ENCODE results near the gene FAM89A.
A peak's percentile ranks its signal among the peaks of the same experiment; 100 is the strongest.

Gene FAM89A

DNA sequence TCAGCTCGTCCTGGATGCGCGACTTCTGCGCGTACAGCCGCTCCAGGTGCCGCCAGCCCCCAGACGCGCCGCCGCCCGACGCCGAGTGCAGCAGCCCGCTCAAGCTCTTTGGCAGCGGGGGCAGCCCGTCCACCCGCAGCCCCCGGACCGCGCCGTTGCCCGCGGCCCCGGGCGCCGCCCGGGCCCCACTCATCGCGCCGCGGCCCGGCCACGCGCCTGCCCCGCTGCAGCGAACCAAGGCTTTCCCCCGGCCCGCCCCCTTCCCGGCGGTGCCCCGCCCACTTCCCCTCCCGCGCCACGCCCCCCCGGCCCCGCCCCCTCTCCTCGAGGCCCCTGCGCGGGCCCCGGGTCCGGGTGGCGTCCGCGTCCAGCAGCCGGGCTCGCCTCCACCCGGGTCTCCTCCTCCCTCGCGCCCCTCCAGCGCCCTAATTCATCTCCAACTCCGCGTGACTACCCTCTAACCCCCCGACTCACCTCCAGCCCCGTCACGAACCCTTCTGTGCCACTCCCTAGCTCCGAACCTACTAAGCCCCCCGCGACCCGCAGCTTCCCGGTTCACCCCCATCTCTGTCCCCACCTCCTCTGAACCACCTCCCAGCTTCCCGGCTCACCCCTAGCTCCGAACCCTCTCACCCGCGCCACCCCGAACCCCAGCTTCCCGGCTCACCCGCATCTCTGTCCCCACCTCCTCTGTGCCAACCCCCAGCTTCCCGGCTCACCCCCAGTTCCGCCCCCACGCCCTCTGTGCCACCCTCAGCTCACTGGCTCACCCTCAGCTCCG is at the start of gene FAM89A:
TSS of gene FAM89A (minus strand) at position 236 of the 781 bp plus-strand sequence. CDS start at position 193, 43 bp downstream.
- peak in 1 of 2 experiments; percentile 51 for DNase-seq

DNA sequence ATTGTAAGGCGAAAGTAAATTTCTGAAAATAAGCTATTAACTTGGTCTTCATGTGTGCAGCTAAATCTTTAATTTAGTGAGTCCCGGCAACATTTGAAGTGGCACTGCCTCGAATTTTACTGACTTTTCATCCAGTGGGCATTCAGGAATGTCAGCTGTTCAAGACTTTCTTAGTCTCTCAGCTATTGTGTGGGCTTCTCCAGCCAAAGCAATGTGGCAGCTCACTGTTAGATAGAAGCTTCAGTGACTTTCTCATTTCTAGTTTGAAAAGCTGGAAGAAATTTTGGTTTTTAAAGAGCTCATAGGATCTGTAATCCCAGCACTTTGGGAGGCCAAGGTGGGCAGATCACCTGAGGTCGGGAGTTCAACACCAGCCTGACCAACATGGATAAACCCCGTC is 44.3 kb upstream of the FAM89A start:
- no peak for DNase-seq

- DNase-seq: no peak
Observed at GRCh38 chr1:231079163-231079562, 39.1 kb upstream of the FAM89A start.

DNA sequence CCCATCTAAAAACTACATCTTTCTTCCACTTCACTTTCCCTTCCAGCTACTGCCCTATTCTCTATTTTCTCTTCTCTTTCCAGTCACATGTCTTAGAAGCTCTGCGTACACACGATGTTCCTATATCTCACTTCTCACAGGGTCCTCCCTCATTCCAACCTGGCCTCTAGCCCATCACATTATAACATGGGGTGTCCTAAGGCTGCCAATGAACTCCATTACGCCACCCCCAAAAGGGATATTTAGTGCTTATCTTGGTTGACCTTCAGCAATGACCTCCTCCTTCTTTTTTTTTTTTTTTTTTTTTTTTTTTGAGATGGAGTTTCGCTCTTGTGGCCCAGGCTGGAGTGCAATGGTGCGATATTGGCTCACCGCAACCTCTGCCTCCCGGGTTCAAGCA is 38.2 kb upstream of the FAM89A start:
- no peak for DNase-seq

- DNase-seq: no peak
Observed at GRCh38 chr1:231076802-231077201, 36.7 kb upstream of the FAM89A start.

DNA sequence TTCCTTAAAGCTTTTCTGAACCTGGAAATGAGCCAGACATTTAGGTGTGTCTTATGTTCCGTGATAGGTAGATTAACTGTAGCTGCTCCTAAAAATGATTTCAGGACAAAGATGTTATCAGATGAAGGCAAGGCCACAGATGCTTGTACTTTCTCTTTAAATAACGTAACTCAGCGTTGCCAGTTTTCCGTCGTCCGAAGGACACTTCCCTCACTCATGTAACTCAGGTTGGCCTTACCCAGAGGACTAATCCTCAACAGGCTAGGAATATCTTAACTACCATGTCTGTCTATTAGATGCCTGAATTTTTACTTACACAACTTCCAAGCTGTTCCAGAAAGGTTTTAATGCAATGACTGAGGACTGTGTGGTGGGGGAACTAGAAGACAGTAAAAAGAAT is 35.4 kb upstream of the FAM89A start:
- no peak for DNase-seq

DNA sequence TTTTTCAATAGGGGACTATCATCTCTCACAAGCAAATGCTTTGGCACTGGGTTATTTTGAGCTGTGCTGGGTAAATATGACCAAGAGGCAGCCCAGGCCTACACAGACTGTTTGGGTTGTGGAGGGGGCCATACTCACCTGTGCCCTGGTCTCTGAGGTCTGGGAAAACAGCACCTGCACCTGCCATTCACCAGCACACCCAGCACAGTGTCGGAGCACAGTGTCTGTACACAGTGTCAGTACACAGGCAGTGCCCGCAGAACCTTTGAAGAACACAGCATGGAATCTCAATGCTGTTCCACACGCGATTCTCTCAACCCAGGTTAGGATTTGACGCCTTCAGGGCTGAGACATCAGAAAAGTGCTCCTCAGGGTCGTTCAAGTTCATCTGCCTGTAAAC is 35.0 kb upstream of the FAM89A start:
- no peak for DNase-seq

GRCh38 chr1:231074046-231074445 is 34.0 kb upstream of the FAM89A start:
- DNase-seq: no peak

DNA sequence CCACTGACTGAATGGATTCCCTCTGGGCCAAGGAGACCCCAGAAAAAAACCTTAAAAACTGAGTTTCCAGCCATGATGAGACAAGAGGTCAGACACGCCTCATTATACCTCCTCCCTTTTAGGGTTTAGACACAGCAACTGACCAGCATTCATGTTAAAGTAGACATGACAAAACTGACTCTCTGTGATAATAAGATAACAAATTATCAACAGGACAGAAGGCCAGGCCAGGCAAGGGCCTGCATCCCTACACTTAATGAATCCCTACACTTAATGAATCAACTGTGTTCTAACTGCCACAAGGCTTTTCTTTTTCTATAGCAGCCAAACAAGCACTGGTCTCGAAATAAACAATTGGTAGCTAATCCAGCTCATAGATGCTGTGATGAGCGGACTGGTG is 33.3 kb upstream of the FAM89A start:
- no peak for DNase-seq

GRCh38 chr1:231072502-231073094 is 32.5 kb upstream of the FAM89A start:
- DNase-seq: no peak

DNA sequence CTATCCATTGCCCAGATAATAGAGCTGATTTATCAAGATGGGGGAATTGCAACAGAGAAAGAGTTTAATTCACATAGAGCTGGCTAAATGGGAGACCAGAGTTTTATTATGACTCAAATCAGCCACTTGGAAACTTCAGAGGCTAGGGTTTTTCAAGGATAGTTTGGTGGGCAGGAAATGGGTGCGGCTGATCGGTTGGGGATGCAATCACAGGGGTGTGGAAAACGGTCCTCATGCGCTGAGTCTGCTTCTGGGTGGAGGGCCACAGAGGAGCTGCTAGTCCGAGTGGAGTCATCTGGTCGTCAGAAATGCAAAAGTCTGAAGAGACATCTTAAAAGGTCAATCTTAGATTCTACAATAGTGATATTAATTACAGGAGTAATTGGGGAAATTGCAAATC is 32.0 kb upstream of the FAM89A start:
- no peak for DNase-seq

DNA sequence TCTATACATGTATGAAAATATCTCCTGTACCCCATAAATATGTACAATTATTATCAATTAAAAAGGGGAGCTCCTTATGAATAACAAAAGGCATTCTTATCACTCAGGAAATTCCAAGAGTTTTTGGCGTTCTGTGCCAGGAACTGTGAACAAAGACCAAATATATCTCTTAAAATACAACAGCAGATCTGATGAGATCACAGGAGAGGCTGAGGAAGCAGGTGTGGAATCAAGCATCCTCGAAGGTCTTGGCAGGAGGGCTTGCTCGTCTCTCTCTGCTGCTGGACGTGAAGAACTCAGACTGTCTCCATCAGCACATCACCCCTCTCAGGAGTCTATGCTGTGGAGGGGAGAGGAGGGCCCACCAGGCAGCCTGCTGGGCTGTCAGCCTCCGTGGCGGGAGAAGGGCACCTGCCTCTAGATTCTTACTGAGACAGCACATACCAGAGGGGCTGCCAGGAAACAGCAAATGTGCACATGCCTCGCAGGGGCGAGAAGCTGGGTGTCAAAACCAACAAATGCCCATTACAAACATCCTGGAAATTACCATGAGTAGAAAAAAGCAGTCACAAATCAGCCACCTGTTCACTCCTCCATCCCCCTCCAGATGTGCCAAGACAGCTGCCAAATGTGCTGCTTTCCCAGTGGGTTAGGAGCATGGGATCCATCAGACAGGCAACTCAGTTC is 30.8 kb upstream of the FAM89A start:
- DNase-seq: no peak

DNA sequence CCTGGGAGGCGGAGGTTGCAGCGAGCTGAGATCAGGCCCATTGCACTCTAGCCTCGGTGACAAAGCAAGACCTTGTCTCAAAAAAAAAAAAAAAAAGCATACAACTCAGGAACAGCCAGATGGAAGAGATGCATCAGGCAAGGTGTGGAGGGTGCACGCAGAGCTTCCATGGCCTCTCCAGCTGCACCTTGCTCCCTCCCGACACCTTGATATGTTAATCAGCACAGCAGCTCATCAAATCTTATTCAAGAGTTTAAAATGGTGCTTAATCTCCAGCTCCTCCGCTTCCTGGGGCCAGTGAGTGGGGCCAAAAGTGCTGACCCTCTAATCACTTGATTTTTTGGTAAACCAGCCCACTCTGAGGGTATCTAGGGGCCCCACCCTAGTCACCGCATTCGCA is 29.3 kb upstream of the FAM89A start:
- DNase-seq: no peak

DNA sequence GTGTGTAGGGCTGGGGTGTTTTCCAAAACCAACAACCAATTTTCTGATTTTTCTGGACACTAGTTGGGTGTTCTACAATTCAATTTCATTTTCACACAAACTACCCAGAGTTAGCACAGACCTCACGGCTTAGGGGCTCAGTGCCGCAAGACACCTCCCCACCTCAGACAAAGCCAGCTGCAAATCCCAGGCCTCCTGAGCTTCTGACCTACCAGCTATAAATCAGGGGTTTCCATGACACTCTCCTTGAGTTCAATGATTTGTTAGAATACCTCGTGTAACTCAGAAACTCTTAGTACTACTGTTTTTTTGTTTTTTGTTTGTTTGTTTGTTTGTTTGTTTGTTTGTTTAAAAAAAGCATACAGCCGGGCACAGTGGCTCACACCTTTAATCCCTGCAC is 28.7 kb upstream of the FAM89A start:
- no peak for DNase-seq

GRCh38 chr1:231065510-231066241 is 25.6 kb upstream of the FAM89A start:
- no peak for DNase-seq

DNA sequence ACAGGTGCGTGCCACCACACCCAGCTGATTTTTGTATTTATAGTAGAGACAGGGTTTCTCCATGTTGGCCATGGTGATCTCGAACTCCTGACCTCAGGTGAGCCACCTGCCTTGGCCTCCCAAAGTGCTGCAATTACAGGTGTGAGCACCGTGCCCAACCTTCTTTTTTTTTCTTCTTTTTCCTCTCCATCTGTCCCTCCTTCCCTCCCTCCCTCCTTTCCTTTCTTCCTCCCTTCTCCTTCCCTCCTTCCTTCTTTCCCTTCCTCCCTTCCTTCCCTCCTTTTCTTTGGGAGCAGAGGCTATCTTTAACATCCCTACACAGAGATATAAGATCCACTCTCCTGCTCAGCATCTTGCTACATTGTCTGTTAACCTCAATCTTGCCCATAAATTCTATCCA is 24.4 kb upstream of the FAM89A start:
- DNase-seq: no peak

GRCh38 chr1:231063331-231063730 is 23.3 kb upstream of the FAM89A start:
- DNase-seq: no peak

- no peak for DNase-seq
Observed at GRCh38 chr1:231062500-231063270, 22.6 kb upstream of the FAM89A start.

GRCh38 chr1:231059566-231060193 is 19.6 kb upstream of the FAM89A start:
- DNase-seq: no peak

- no peak for DNase-seq
Observed at GRCh38 chr1:231058416-231059109, 18.5 kb upstream of the FAM89A start.

GRCh38 chr1:231057410-231057809 is 17.4 kb upstream of the FAM89A start:
- no peak for DNase-seq

- no peak for DNase-seq
Observed at GRCh38 chr1:231055271-231055670, 15.2 kb upstream of the FAM89A start.
